ENCODE results near the gene TAS2R41.
"Not testable (repeated sequence)": the region's sequence is repeated elsewhere in the genome, so short reads cannot be mapped to it uniquely, and the experiment has no call there.

The TAS2R41 gene

DNA sequence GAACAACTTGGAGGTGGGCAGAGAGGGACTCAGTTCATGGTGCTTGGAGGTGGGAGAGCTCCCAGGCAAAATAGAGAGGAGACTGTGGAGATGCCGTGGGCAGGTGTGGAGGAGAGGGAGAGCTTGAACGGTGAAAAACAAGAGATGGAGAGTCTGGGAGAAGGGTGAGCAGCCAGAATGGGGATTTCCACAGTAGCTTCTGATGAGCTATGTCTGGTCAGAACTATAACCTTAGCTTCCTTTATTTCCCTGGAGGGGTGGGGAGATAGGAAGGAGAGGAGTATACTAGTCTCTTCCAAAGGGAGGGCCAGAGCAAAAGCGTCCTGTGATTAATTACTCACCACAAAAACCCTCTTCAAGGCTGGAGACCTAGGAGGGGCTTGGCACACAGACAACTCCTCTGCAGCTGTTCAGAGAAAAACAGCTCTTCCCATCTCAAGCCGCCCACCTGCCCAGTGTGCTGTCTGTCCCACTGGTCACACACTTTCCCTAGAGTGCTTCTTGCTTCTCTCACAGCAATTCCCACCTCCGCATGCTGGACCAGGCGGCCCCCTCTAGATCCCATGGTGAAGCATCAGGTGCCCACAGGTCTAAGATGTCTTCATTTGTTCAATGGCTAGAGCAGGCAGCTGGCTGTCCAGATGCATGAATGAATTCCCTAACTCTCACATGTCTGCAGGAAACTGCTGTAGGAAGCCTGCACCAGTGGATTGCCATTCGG lies 41.9 kb downstream of the TAS2R41 start:
- Histone ChIP-seq H3K27me3 (ENCODE audit: control insufficient read depth, low read length) (peaks cover 3% of the 10 kb centered on the region; the same call in 1 of the 2 replicates), H3F3A (ENCODE audit: control insufficient read depth, insufficient read depth) (no peaks in the 10 kb centered on the region), H3K4me3 (ENCODE audit: low read length) (no peak overlapping the region), H3K36me3 (ENCODE audit: control insufficient read depth, low read length) (no peaks in the 10 kb centered on the region), H3K4me2 (ENCODE audit: low read length) (no peak overlapping the region), H3K9me2 (replicated peaks; ENCODE audit: control insufficient read depth, low read length) (no peaks in the 10 kb centered on the region; the same call in 1 of the 2 replicates), H3K27ac (ENCODE audit: low read depth, low read length) (no peak overlapping the region), H4K20me1 (ENCODE audit: control insufficient read depth, insufficient read depth, low read depth, low read length) (no peaks in the 10 kb centered on the region), H3K4me1 (ENCODE audit: control insufficient read depth, low read length) (no peaks in the 10 kb centered on the region), H3K9me3 (ENCODE audit: control insufficient read depth, insufficient read depth, low read length) (no peaks in the 10 kb centered on the region), H3K79me2 (ENCODE audit: control insufficient read depth, low read length) (no peaks in the 10 kb centered on the region)
- TF ChIP-seq CTCF (IDR thresholded peaks at IDR 0.05; ENCODE audit: low read depth, low read length, poor library complexity, severe bottlenecking) (no peak), EZH2phosphoT487 (IDR thresholded peaks at IDR 0.05; ENCODE audit: borderline replicate concordance, low read length) (no peak)

- H3K4me1 ChIP-seq (ENCODE audit: control insufficient read depth, low read length); H3F3A ChIP-seq (ENCODE audit: control insufficient read depth, insufficient read depth); H3K4me3 ChIP-seq (ENCODE audit: low read length); H3K79me2 ChIP-seq (ENCODE audit: control insufficient read depth, low read length); H3K9me2 ChIP-seq (replicated peaks; ENCODE audit: control insufficient read depth, low read length); H3K27ac ChIP-seq (ENCODE audit: low read depth, low read length); H3K36me3 ChIP-seq (ENCODE audit: control insufficient read depth, low read length); H3K27me3 ChIP-seq (ENCODE audit: control insufficient read depth, low read length); H4K20me1 ChIP-seq (ENCODE audit: control insufficient read depth, insufficient read depth, low read depth, low read length); H3K9me3 ChIP-seq (ENCODE audit: control insufficient read depth, insufficient read depth, low read length); H3K4me2 ChIP-seq (ENCODE audit: low read length): not testable (repeated sequence)
These were observed 44.7 kb downstream of the TAS2R41 start for GRCh38 chr7:143522309-143522916.
